ENCODE data around the gene ASGR2. TPM values are rescaled to one million over a fixed set of nuclear protein-coding genes. Genes with fewer than 3 reads are reported as not detected.

ASGR2 gene
- total RNA-seq, 1 donor from 2014 or later: 2.7 TPM

DNA sequence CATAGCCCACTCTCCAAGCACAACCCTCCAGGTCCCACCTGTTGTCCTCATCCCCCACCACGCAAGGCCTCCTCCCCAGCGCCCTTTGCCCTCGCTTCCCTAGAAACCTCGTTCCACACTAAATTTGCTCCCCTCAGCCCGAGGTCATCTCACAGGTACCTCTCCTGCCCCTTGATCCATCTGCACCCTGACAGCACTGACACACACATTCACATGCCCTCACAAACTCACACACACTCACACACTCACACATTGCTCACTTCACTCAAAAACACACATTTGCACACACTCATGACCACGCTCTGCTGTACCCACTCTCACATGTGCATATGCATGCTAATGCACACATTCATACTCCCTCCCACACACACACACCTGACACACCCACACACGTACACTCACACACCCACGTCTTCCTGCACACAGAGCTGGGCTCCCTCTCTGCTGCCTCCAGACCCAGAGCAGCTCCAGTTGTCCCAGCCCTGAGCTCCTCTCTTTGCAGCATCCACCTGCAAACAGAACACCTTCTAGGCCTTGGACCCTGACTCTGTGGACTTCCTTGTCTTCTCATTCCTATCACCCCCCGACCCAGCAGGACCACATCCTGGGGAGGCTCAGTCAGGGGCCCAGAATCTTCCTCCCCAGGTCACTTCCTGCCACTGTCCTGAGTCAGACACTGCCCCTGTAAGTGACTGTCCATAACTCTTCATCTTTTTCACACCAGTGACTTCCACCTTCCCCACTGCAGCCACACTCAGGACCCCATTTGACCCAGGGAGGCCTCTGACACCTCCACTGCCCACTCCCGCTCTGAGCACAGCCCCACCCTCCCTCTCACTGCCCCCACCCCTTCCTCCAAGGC is 4.9 kb downstream of the ASGR2 start:
- Mint-ChIP-seq H3K27me3 (peaks cover 3% of the 10 kb centered on the region), H3K36me3 (ENCODE audit: insufficient read depth) (no peaks in the 10 kb centered on the region), H3K9me3 (ENCODE audit: low read depth) (no peaks in the 10 kb centered on the region), H3K4me1 (ENCODE audit: low read depth) (peaks cover 7% of the 10 kb centered on the region), H3K4me3 (ENCODE audit: low read depth) (no peak overlapping the region), H3K27ac (peak overlapping the region; percentile 18)
- TF ChIP-seq, protein P1, sequence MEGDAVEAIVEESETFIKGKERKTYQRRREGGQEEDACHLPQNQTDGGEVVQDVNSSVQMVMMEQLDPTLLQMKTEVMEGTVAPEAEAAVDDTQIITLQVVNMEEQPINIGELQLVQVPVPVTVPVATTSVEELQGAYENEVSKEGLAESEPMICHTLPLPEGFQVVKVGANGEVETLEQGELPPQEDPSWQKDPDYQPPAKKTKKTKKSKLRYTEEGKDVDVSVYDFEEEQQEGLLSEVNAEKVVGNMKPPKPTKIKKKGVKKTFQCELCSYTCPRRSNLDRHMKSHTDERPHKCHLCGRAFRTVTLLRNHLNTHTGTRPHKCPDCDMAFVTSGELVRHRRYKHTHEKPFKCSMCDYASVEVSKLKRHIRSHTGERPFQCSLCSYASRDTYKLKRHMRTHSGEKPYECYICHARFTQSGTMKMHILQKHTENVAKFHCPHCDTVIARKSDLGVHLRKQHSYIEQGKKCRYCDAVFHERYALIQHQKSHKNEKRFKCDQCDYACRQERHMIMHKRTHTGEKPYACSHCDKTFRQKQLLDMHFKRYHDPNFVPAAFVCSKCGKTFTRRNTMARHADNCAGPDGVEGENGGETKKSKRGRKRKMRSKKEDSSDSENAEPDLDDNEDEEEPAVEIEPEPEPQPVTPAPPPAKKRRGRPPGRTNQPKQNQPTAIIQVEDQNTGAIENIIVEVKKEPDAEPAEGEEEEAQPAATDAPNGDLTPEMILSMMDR (IDR thresholded peaks at IDR 0.05; ENCODE audit: unreplicated experiment): no peak
- DNase-seq (ENCODE audit: low spot score, unreplicated experiment): no peak

DNA sequence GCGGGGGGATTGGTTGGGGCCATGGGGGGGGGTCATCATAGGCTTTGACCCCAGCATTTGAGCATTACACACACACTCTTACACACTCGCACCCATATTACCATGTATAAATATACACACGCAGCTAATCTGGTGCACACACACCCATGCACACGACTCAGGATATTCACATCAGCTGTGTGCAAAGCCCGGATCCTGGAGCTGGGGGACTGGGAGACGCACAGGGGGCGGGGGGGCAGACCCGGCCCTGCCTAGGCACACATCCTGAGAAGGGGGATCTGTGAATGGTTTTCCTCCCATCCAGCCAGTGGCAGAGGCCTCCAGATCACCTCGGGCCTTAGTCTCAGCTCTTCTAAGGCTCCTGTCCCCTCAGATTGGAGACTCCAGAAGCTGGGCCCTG is 5.6 kb downstream of the ASGR2 start:
- H3K36me3 Mint-ChIP-seq (ENCODE audit: insufficient read depth): no peaks in the 10 kb centered on the region
- H3K4me3 Mint-ChIP-seq (ENCODE audit: low read depth): no peak overlapping the region
- H3K4me1 Mint-ChIP-seq (ENCODE audit: low read depth): peaks cover 7% of the 10 kb centered on the region
- H3K27me3 Mint-ChIP-seq: peaks cover 3% of the 10 kb centered on the region
- no peaks in the 10 kb centered on the region for H3K9me3 Mint-ChIP-seq (ENCODE audit: low read depth)
- H3K27ac Mint-ChIP-seq: no peak overlapping the region
- DNase-seq (ENCODE audit: low spot score, unreplicated experiment): no peak
- TF ChIP-seq, protein P1 (IDR thresholded peaks at IDR 0.05; ENCODE audit: unreplicated experiment): no peak

GRCh38 chr17:7108560-7108925 is 6.1 kb downstream of the ASGR2 start:
- TF ChIP-seq, protein P1 (IDR thresholded peaks at IDR 0.05; ENCODE audit: unreplicated experiment): no peak
- Mint-ChIP-seq H3K4me3 (ENCODE audit: low read depth) (no peak overlapping the region), H3K4me1 (ENCODE audit: low read depth) (peaks cover 7% of the 10 kb centered on the region), H3K27ac (no peak overlapping the region), H3K9me3 (ENCODE audit: low read depth) (no peaks in the 10 kb centered on the region), H3K36me3 (ENCODE audit: insufficient read depth) (no peaks in the 10 kb centered on the region), H3K27me3 (peaks cover 3% of the 10 kb centered on the region)
- no peak for DNase-seq (ENCODE audit: low spot score, unreplicated experiment)

- Mint-ChIP-seq H3K27ac (no peak overlapping the region), H3K4me3 (ENCODE audit: low read depth) (no peak overlapping the region), H3K27me3 (peaks cover 9% of the 10 kb centered on the region), H3K36me3 (ENCODE audit: insufficient read depth) (no peaks in the 10 kb centered on the region), H3K9me3 (ENCODE audit: low read depth) (no peaks in the 10 kb centered on the region), H3K4me1 (ENCODE audit: low read depth) (peaks cover 7% of the 10 kb centered on the region)
- TF ChIP-seq, protein P1 (IDR thresholded peaks at IDR 0.05; ENCODE audit: unreplicated experiment): no peak
- no peak for DNase-seq (ENCODE audit: low spot score, unreplicated experiment)
These were observed 6.6 kb downstream of the ASGR2 start for GRCh38 chr17:7107795-7108559.

- Mint-ChIP-seq H3K27ac (no peak overlapping the region), H3K36me3 (ENCODE audit: insufficient read depth) (no peaks in the 10 kb centered on the region), H3K9me3 (ENCODE audit: low read depth) (no peaks in the 10 kb centered on the region), H3K27me3 (peaks cover 17% of the 10 kb centered on the region), H3K4me1 (ENCODE audit: low read depth) (peaks cover 7% of the 10 kb centered on the region), H3K4me3 (ENCODE audit: low read depth) (no peak overlapping the region)
- TF ChIP-seq, protein P1 (IDR thresholded peaks at IDR 0.05; ENCODE audit: unreplicated experiment): no peak
- DNase-seq (ENCODE audit: low spot score, unreplicated experiment): no peak
These were observed 7.4 kb downstream of the ASGR2 start for GRCh38 chr17:7107012-7107754.
